Endodermal cell (in vitro differentiated cells): ENCODE measurements around the gene FUBP3. TPM values are rescaled to one million over a fixed set of nuclear protein-coding genes. Genes with fewer than 3 reads are reported as not detected.

Source experiments
- DNase-seq: peaks from one replicate; pipeline ENCODE4 v3.0.0-alpha.2; 2017
- H3K27ac ChIP-seq: 2 replicates; pipeline ENCODE4 v1.5.1; 2013; ENCODE audit warnings: mild to moderate bottlenecking, low read depth, low read length, moderate library complexity
- H3K27me3 ChIP-seq: 2 replicates; pipeline ENCODE4 v1.6.1; 2013; ENCODE audit warnings: mild to moderate bottlenecking, low read length, moderate library complexity; ENCODE audit not compliant: insufficient read depth, control insufficient read depth, poor library complexity, severe bottlenecking
- H3K36me3 ChIP-seq: 2 replicates; pipeline ENCODE4 v1.7.0; 2013; ENCODE audit warnings: mild to moderate bottlenecking, low read length, moderate library complexity; ENCODE audit not compliant: control insufficient read depth, insufficient read depth
- H3K4me1 ChIP-seq: one replicate; pipeline ENCODE4 v1.7.0; 2013; ENCODE audit warnings: low read length; ENCODE audit not compliant: control insufficient read depth, insufficient read depth
- H3K4me3 ChIP-seq: 2 replicates; pipeline ENCODE4 v1.5.1; 2013; ENCODE audit warnings: mild to moderate bottlenecking, low read length, moderate library complexity
- H3K9ac ChIP-seq: 2 replicates; pipeline ENCODE4 v1.6.1; 2013; ENCODE audit warnings: mild to moderate bottlenecking, low read length, moderate library complexity; ENCODE audit not compliant: poor library complexity, severe bottlenecking; ENCODE audit errors: extremely low read depth
- H3K9me3 ChIP-seq: 2 replicates; pipeline ENCODE4 v1.6.1; 2013; ENCODE audit warnings: mild to moderate bottlenecking, low read length, moderate library complexity; ENCODE audit not compliant: control insufficient read depth
- H3K27ac Mint-ChIP-seq: 2 replicates; pipeline ENCODE4 v1.8.0; 2020; ENCODE audit warnings: mixed read lengths
- H3K27me3 Mint-ChIP-seq: 2 replicates; pipeline ENCODE4 v1.8.0; 2021; ENCODE audit warnings: mild to moderate bottlenecking, mixed read lengths; ENCODE audit not compliant: insufficient read depth
- H3K36me3 Mint-ChIP-seq: 2 replicates; pipeline ENCODE4 v1.8.0; 2020; ENCODE audit warnings: low read depth, mixed read lengths
- H3K4me1 Mint-ChIP-seq: 2 replicates; pipeline ENCODE4 v1.8.0; 2020; ENCODE audit warnings: mixed read lengths
- H3K4me3 Mint-ChIP-seq: 2 replicates; pipeline ENCODE4 v1.8.0; 2020; ENCODE audit warnings: mild to moderate bottlenecking, moderate library complexity, mixed read lengths
- H3K9me3 Mint-ChIP-seq: 2 replicates; pipeline ENCODE4 v1.8.0; 2020; ENCODE audit warnings: mild to moderate bottlenecking, mixed read lengths
- CTCF ChIP-seq: fragments of 200-600 bp; sonication (generic); conservative IDR thresholded peaks from 2 replicates; pipeline ENCODE4 v1.5.0; 2021; ENCODE audit warnings: antibody characterized with exemption, mild to moderate bottlenecking
- WGBS, 2 experiments: methylation state at CpG; one replicate each; pipeline versions ENCODE4 v1.1.5 to v1.1.7; 2013; ENCODE audit warnings: missing lambda C conversion rate in 2 of 2, mixed read lengths in 1 of 2; ENCODE audit not compliant: insufficient coverage in 1 of 2, insufficient read length in 1 of 2; 5-methylcytosine and 5-hydroxymethylcytosine counted together
- total RNA-seq, 2 donors: library from RNA; stranded (reverse); fragmentation: NEBNext Ultra II Directional in 1 of 2; extraction: Animal tissue kit (Norgen Biotek cat#: 25700) in 1 of 2; gene quantifications; 2 replicates in 1 of 2; 3 replicates in 1 of 2; pipeline ENCODE4 v1.2.1, GENCODE V29; 2021

The FUBP3 gene
- total RNA-seq, 2 donors from 2014 or later, result 74.3 to 76.3 TPM

- TF ChIP-seq CTCF, result no peak
- Histone ChIP-seq H3K36me3 (no peaks in the 10 kb centered on the region), H3K27me3 (peaks cover 96% of the 10 kb centered on the region), H3K27ac (no peak within 1 kb of the TSS), H3K4me3 (no peak within 1 kb of the TSS), H3K9ac (no peak within 1 kb of the TSS), H3K4me1 (no peaks in the 10 kb centered on the region), H3K9me3 (no peaks in the 10 kb centered on the region)
- Mint-ChIP-seq H3K4me1 (peaks cover 6% of the 10 kb centered on the region), H3K9me3 (no peaks in the 10 kb centered on the region), H3K4me3 (peak within 1 kb of the TSS; percentile 26), H3K36me3 (no peaks in the 10 kb centered on the region), H3K27me3 (peaks cover 99% of the 10 kb centered on the region), H3K27ac (no peak within 1 kb of the TSS)
- peak; percentile 79 for DNase-seq
- WGBS, 2 experiments, result 1 to 3% methylated on average over 40 to 76 of the region's 76 CpGs
These were observed 85.1 kb downstream of the FUBP3 start, which contains the start of gene PRDM12 for GRCh38 chr9:130664251-130665028. Gene PRDM12, plus strand, starts transcription at chr9:130664594. Its CDS starts 60 bp downstream, at chr9:130664654.

GRCh38 chr9:130665029-130665430, 85.7 kb downstream of the FUBP3 start:
- WGBS, 2 experiments, result 1 to 3% methylated on average over 11 to 18 of the region's 26 CpGs
- TF ChIP-seq CTCF, result no peak
- no peak overlapping the region for H3K27ac Mint-ChIP-seq
- Histone ChIP-seq H3K27me3 (peaks cover 93% of the 10 kb centered on the region), H3K4me1 (no peaks in the 10 kb centered on the region), H3K27ac (no peak overlapping the region), H3K9me3 (no peaks in the 10 kb centered on the region), H3K9ac (no peak overlapping the region), H3K36me3 (no peaks in the 10 kb centered on the region), H3K4me3 (no peak overlapping the region)
- H3K9me3 Mint-ChIP-seq, result no peaks in the 10 kb centered on the region
- H3K36me3 Mint-ChIP-seq, result no peaks in the 10 kb centered on the region
- no peak for DNase-seq
- peaks cover 99% of the 10 kb centered on the region for H3K27me3 Mint-ChIP-seq
- peak overlapping the region; percentile 26 for H3K4me3 Mint-ChIP-seq
- peaks cover 6% of the 10 kb centered on the region for H3K4me1 Mint-ChIP-seq

GRCh38 chr9:130665431-130666392, 86.3 kb downstream of the FUBP3 start:
- no peaks in the 10 kb centered on the region for H3K36me3 ChIP-seq
- no peak overlapping the region for H3K27ac ChIP-seq
- Mint-ChIP-seq H3K9me3 (no peaks in the 10 kb centered on the region), H3K4me3 (peak overlapping the region; percentile 26), H3K27ac (no peak overlapping the region), H3K36me3 (no peaks in the 10 kb centered on the region), H3K27me3 (peaks cover 99% of the 10 kb centered on the region), H3K4me1 (peaks cover 6% of the 10 kb centered on the region)
- H3K9ac ChIP-seq, result no peak overlapping the region
- peaks cover 93% of the 10 kb centered on the region for H3K27me3 ChIP-seq
- peak; percentile 79 for DNase-seq
- no peaks in the 10 kb centered on the region for H3K4me1 ChIP-seq
- no peaks in the 10 kb centered on the region for H3K9me3 ChIP-seq
- WGBS, 2 experiments, result 3 to 5% methylated on average over 31 to 61 of the region's 61 CpGs
- TF ChIP-seq CTCF, result peak; percentile 30
- H3K4me3 ChIP-seq, result no peak overlapping the region
